Endothelial cell of umbilical vein (primary cell): ENCODE data around the gene CFAP97D1.

Experiments used
- EZH2 ChIP-seq: IDR thresholded peaks from 2 replicates; pipeline ENCODE4 v1.6.1; 2012; ENCODE audit warnings: borderline replicate concordance, low read depth, mild to moderate bottlenecking, moderate library complexity, low read length, inconsistent platforms; ENCODE audit not compliant: severe bottlenecking
- TF ChIP-seq, protein P1 (sequence below), 2 donors: IDR thresholded peaks; 1 replicate in 1 of 2; 2 replicates in 1 of 2; pipeline ENCODE4 v1.5.1; 2011; ENCODE audit warnings: low read length in 2 of 2, mild to moderate bottlenecking in 2 of 2, moderate library complexity in 2 of 2, control low read depth in 1 of 2, inconsistent platforms in 1 of 2, low read depth in 1 of 2; ENCODE audit not compliant: insufficient read depth in 1 of 2; ENCODE audit errors: extremely low read depth in 1 of 2

DNA sequence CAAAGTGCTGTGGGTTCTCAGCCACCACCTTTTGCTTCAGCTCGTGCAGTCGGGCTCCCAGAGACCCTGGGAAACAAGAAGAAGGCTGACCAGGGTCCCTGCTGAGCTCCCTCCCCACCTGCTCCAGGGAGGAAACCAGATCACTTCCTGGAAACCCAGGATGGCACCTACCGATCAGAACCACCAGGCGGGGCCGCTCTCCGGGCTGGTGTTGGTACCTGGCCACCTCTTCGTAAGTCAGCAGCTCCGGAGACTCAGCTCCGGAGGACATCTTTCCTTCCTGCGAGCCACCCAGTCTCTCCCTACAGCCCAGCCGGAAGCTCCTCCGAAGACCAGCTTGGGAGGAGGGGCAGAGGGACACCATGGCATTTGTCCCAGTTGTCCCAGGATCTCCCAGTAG is 33.8 kb downstream of the CFAP97D1 start:
- no peak for TF ChIP-seq EZH2
- TF ChIP-seq, protein P1, sequence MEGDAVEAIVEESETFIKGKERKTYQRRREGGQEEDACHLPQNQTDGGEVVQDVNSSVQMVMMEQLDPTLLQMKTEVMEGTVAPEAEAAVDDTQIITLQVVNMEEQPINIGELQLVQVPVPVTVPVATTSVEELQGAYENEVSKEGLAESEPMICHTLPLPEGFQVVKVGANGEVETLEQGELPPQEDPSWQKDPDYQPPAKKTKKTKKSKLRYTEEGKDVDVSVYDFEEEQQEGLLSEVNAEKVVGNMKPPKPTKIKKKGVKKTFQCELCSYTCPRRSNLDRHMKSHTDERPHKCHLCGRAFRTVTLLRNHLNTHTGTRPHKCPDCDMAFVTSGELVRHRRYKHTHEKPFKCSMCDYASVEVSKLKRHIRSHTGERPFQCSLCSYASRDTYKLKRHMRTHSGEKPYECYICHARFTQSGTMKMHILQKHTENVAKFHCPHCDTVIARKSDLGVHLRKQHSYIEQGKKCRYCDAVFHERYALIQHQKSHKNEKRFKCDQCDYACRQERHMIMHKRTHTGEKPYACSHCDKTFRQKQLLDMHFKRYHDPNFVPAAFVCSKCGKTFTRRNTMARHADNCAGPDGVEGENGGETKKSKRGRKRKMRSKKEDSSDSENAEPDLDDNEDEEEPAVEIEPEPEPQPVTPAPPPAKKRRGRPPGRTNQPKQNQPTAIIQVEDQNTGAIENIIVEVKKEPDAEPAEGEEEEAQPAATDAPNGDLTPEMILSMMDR (IDR thresholded peaks at IDR 0.05; ENCODE audit: extremely low read depth in 1 of 2, insufficient read depth in 1 of 2, low read depth in 1 of 2, low read length in 2 of 2), result no peak
